Measurements from ENCODE around the gene ANK2. TPM values are rescaled to one million over a fixed set of nuclear protein-coding genes. Genes with fewer than 3 reads are reported as not detected.

Gene ANK2
- total RNA-seq, 2 experiments from 2014 or later: 0.38 to 4.0 TPM

DNA sequence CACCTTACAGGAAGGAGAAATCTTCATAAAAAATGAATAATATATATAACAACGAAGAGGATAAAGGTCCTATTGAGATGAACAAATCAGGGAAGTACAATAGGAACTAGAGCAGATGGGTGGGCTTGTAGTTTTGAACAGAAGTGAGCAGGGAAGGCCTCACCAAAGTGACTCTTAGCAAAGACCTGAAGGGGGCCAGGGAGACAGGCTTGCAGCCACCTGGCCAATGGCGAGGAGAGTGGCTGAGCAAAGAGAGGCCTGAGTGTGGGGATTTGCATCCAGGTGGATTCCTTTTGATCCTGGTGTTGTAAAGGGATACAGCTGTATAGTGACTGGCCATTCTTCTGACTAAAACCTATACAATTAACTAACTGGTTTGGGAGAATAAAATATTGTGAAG lies 358.0 kb downstream of the ANK2 start:
- Histone ChIP-seq H2AFZ (ENCODE audit: low read length) (peak overlapping the region; percentile 31), H3K79me2 (ENCODE audit: insufficient read depth, low read depth, low read length) (no peaks in the 10 kb centered on the region), H3K36me3 (ENCODE audit: insufficient read depth, low read length) (no peaks in the 10 kb centered on the region), H4K20me1 (ENCODE audit: insufficient read depth, low read length) (no peaks in the 10 kb centered on the region), H3K9me2 (ENCODE audit: insufficient read depth, low read length) (no peaks in the 10 kb centered on the region), H3K4me1 (ENCODE audit: insufficient read depth, low read length, poor library complexity, severe bottlenecking) (peaks cover 10% of the 10 kb centered on the region), H3K4me3 (ENCODE audit: low read depth, low read length, poor library complexity, severe bottlenecking) (no peak overlapping the region), H3K4me2 (ENCODE audit: low read length) (no peak overlapping the region), H3K27ac (ENCODE audit: low read depth, low read length, poor library complexity, severe bottlenecking) (no peak overlapping the region), H3K9me3 (ENCODE audit: low read length) (0 out of 2 replicates have a peak, but pooled peaks cover 3% of the 10 kb centered on the region)
- intact Hi-C loops (cut with micrococcal nuclease; ENCODE audit: unreplicated experiment): no loop called here
- TF ChIP-seq, protein P1, sequence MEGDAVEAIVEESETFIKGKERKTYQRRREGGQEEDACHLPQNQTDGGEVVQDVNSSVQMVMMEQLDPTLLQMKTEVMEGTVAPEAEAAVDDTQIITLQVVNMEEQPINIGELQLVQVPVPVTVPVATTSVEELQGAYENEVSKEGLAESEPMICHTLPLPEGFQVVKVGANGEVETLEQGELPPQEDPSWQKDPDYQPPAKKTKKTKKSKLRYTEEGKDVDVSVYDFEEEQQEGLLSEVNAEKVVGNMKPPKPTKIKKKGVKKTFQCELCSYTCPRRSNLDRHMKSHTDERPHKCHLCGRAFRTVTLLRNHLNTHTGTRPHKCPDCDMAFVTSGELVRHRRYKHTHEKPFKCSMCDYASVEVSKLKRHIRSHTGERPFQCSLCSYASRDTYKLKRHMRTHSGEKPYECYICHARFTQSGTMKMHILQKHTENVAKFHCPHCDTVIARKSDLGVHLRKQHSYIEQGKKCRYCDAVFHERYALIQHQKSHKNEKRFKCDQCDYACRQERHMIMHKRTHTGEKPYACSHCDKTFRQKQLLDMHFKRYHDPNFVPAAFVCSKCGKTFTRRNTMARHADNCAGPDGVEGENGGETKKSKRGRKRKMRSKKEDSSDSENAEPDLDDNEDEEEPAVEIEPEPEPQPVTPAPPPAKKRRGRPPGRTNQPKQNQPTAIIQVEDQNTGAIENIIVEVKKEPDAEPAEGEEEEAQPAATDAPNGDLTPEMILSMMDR (conservative IDR thresholded peaks at IDR 0.05; ENCODE audit: low read length): no peak
- no peak for TF ChIP-seq EZH2phosphoT487 (IDR thresholded peaks at IDR 0.05; ENCODE audit: borderline replicate concordance, low read depth, low read length)
- DNase-seq (ENCODE audit: low spot score): peak; percentile 11
- no TSS peak for BruUV-seq (replicated peaks)
- POLR2A ChIA-PET: interaction anchor here (0.6 kb wide), 1 partner anchor 152 kb away, joined by 3 read pairs; no protein-coding TSS in a partner anchor
- CTCF ChIA-PET (ENCODE audit: unreplicated experiment): no interaction called here

- no TSS peak for BruUV-seq (replicated peaks)
- H3K9me2 ChIP-seq (ENCODE audit: insufficient read depth, low read length): no peaks in the 10 kb centered on the region
- H3K4me2 ChIP-seq (ENCODE audit: low read length): no peak overlapping the region
- no peaks in the 10 kb centered on the region for H3K79me2 ChIP-seq (ENCODE audit: insufficient read depth, low read depth, low read length)
- ChIA-PET POLR2A (interaction anchor here (0.7 to 1.2 kb wide), 5 partner anchors 27 to 440 kb away, joined by 3 to 4 read pairs (median 3); no protein-coding TSS in a partner anchor), CTCF (ENCODE audit: unreplicated experiment) (no interaction called here)
- H3K36me3 ChIP-seq (ENCODE audit: insufficient read depth, low read length): no peaks in the 10 kb centered on the region
- H4K20me1 ChIP-seq (ENCODE audit: insufficient read depth, low read length): no peaks in the 10 kb centered on the region
- H3K27ac ChIP-seq (ENCODE audit: low read depth, low read length, poor library complexity, severe bottlenecking): no peak overlapping the region
- no peak for TF ChIP-seq EZH2phosphoT487 (IDR thresholded peaks at IDR 0.05; ENCODE audit: borderline replicate concordance, low read depth, low read length)
- TF ChIP-seq, protein P1 (conservative IDR thresholded peaks at IDR 0.05; ENCODE audit: low read length): no peak
- DNase-seq (ENCODE audit: low spot score): no peak
- H3K9me3 ChIP-seq (ENCODE audit: low read length): no peaks in the 10 kb centered on the region
- intact Hi-C loops (cut with micrococcal nuclease; ENCODE audit: unreplicated experiment): no loop called here
- H3K4me1 ChIP-seq (ENCODE audit: insufficient read depth, low read length, poor library complexity, severe bottlenecking): peaks cover 10% of the 10 kb centered on the region
- no peak overlapping the region for H3K4me3 ChIP-seq (ENCODE audit: low read depth, low read length, poor library complexity, severe bottlenecking)
- no peak overlapping the region for H2AFZ ChIP-seq (ENCODE audit: low read length)
Measured at GRCh38 chr4:113409181-113409580, 359.7 kb downstream of the ANK2 start.

GRCh38 chr4:113410686-113411085 lies 361.2 kb downstream of the ANK2 start:
- ChIA-PET CTCF (ENCODE audit: unreplicated experiment) (no interaction called here), POLR2A (no interaction called here)
- intact Hi-C loops (cut with micrococcal nuclease; ENCODE audit: unreplicated experiment): no loop called here
- Histone ChIP-seq H3K4me2 (ENCODE audit: low read length) (peak overlapping the region; percentile 8), H4K20me1 (ENCODE audit: insufficient read depth, low read length) (no peaks in the 10 kb centered on the region), H3K9me3 (ENCODE audit: low read length) (no peaks in the 10 kb centered on the region), H3K36me3 (ENCODE audit: insufficient read depth, low read length) (no peaks in the 10 kb centered on the region), H3K4me1 (ENCODE audit: insufficient read depth, low read length, poor library complexity, severe bottlenecking) (peaks cover 10% of the 10 kb centered on the region), H3K79me2 (ENCODE audit: insufficient read depth, low read depth, low read length) (no peaks in the 10 kb centered on the region), H2AFZ (ENCODE audit: low read length) (peak overlapping the region; percentile 65), H3K27ac (ENCODE audit: low read depth, low read length, poor library complexity, severe bottlenecking) (peak overlapping the region; percentile 2), H3K4me3 (ENCODE audit: low read depth, low read length, poor library complexity, severe bottlenecking) (no peak overlapping the region), H3K9me2 (ENCODE audit: insufficient read depth, low read length) (no peaks in the 10 kb centered on the region)
- peak; percentile 14 for DNase-seq (ENCODE audit: low spot score)
- no TSS peak for BruUV-seq (replicated peaks)
- TF ChIP-seq, protein P1 (conservative IDR thresholded peaks at IDR 0.05; ENCODE audit: low read length): no peak
- TF ChIP-seq EZH2phosphoT487 (IDR thresholded peaks at IDR 0.05; ENCODE audit: borderline replicate concordance, low read depth, low read length): no peak
